ENCODE results near the gene SYNGR2.

SYNGR2 gene

GRCh38 chr17:78214706-78215061, 46.3 kb downstream of the SYNGR2 start:
- CTCF ChIA-PET = interaction anchor here (0.7 to 4.3 kb wide), 2 partner anchors 36 to 84 kb away, joined by 3 to 18 read pairs; partner anchors contain the start of gene TMC8
- Histone ChIP-seq H3K4me3 (ENCODE audit: low read depth, low read length) (peak overlapping the region; percentile 94), H3K9me3 (ENCODE audit: control insufficient read depth, insufficient read depth, low read depth, low read length) (no peaks in the 10 kb centered on the region), H3K4me1 (ENCODE audit: control insufficient read depth, insufficient read depth, low read length) (peaks cover 11% of the 10 kb centered on the region), H3K36me3 (ENCODE audit: control insufficient read depth in 2 of 2, insufficient read depth in 1 of 2, low read length in 2 of 2) (peaks cover 33 to 47% of the 10 kb centered on the region in 2 experiments), H3K27ac (ENCODE audit: extremely low read depth, low read depth, low read length) (peak overlapping the region; percentile 91)
- POLR2A ChIA-PET = interaction anchor here (0.7 to 3.7 kb wide), 6 partner anchors 8 to 1063 kb away, joined by 3 to 15 read pairs (median 6); partner anchors contain the start of genes AFMID, TK1 and TNRC6C
- TF ChIP-seq ZNF223 (tag by site-specific recombination; IDR thresholded peaks at IDR 0.05) (no peak), HOXA7 (CRISPR knock-in tag; IDR thresholded peaks at IDR 0.05; ENCODE audit: borderline replicate concordance) (no peak), ZNF324 (tag by site-specific recombination; IDR thresholded peaks at IDR 0.05) (no peak), ZNF549 (tag by site-specific recombination; IDR thresholded peaks at IDR 0.05) (no peak), ZNF239 (tag by site-specific recombination; IDR thresholded peaks at IDR 0.05) (no peak), ZNF37A (tag by site-specific recombination; IDR thresholded peaks at IDR 0.05) (no peak), ZNF654 (tag by site-specific recombination; IDR thresholded peaks at IDR 0.05; ENCODE audit: low read depth) (no peak; the same call in 1 of the 2 replicates), ZNF169 (tag by site-specific recombination; IDR thresholded peaks at IDR 0.05) (no peak), ZNF311 (tag by site-specific recombination; IDR thresholded peaks at IDR 0.05; ENCODE audit: borderline replicate concordance) (no peak), ZNF114 (tag by site-specific recombination; IDR thresholded peaks at IDR 0.05) (no peak), ZNF571 (tag by site-specific recombination; IDR thresholded peaks at IDR 0.05) (no peak), ZNF354C (tag by site-specific recombination; IDR thresholded peaks at IDR 0.05; ENCODE audit: borderline replicate concordance, low read depth) (no peak), ZFP37 (tag by site-specific recombination; IDR thresholded peaks at IDR 0.05) (no peak), ZNF623 (tag by site-specific recombination; IDR thresholded peaks at IDR 0.05) (no peak), ZNF548 (tag by site-specific recombination; IDR thresholded peaks at IDR 0.05) (no peak), KLF7 (tag by site-specific recombination; IDR thresholded peaks at IDR 0.05; ENCODE audit: borderline replicate concordance) (no peak), ZSCAN30 (tag by site-specific recombination; IDR thresholded peaks at IDR 0.05) (no peak)

DNA sequence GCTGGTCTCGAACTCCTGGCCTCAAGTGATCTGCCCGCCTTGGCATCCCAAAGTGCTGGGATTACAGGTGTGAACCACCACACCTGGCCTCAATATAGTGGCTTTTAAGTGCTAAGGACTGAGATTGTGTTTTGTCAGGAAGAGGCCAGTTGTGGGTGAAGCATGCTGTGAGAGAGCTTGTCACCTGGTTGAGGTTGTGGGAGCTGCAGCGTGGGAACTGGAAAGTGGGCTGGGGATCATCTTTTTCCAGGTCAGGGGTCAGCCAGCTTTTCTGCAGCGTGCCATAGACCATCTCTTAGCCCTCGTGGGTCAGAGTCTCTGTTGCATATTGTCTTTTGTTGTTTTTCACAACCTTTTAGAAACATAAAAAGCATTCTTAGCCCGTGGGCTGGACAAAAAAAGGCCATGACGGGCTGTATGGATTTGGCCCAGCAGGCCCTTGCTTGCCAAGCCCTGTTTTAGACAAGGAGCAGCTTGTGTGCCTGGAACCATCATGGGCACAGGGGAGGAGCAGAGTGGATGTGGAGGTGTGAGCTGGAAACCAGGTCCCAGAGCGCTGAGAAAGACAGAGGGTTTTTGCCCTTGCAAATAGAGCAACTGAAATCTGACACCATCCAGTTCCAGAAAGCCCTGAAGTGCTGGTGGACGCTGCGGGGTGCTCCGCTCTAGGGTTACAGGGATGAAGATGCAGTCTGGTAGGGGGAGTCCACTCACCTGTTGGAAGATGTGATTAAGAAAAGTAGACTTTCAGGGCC, 51.2 kb downstream of the SYNGR2 start:
- CTCF ChIA-PET = interaction anchor here (0.7 to 3.3 kb wide), 2 partner anchors 31 to 204 kb away, joined by 3 to 18 read pairs; no protein-coding TSS in a partner anchor
- H3K27ac ChIP-seq (ENCODE audit: extremely low read depth, low read depth, low read length) = 0 out of 2 replicates have a peak overlapping the region, but pooled peaks have one; percentile 16
- H3K36me3 ChIP-seq (ENCODE audit: control insufficient read depth in 2 of 2, insufficient read depth in 1 of 2, low read length in 2 of 2) = peaks cover 79 to 93% of the 10 kb centered on the region in 2 experiments

More for the DNA sequence above, 51.2 kb downstream of the SYNGR2 start:
- Histone ChIP-seq H3K9me3 (ENCODE audit: control insufficient read depth, insufficient read depth, low read depth, low read length) (no peaks in the 10 kb centered on the region), H3K4me3 (ENCODE audit: low read depth, low read length) (no peak overlapping the region), H3K4me1 (ENCODE audit: control insufficient read depth, insufficient read depth, low read length) (peaks cover 12% of the 10 kb centered on the region)
- POLR2A ChIA-PET = interaction anchor here (0.6 kb wide), 3 partner anchors 10 to 121 kb away, joined by 3 read pairs; no protein-coding TSS in a partner anchor
- no peak for TF ChIP-seq ZBTB1 (tag by site-specific recombination; IDR thresholded peaks at IDR 0.05)
- peak; percentile 44 for TF ChIP-seq ZBTB8A (tag by site-specific recombination; IDR thresholded peaks at IDR 0.05)
- TF ChIP-seq SCRT2 (tag by site-specific recombination; IDR thresholded peaks at IDR 0.05) = peak; percentile 88
- no peak for TF ChIP-seq ZNF155 (tag by site-specific recombination; IDR thresholded peaks at IDR 0.05)
- no peak for TF ChIP-seq ZNF654 (tag by site-specific recombination; IDR thresholded peaks at IDR 0.05; ENCODE audit: low read depth)
- TF ChIP-seq ZNF600 (tag by site-specific recombination; IDR thresholded peaks at IDR 0.05) = peak; percentile 25; the same call in 1 of the 2 replicates
- no peak for TF ChIP-seq ZNF560 (tag by site-specific recombination; IDR thresholded peaks at IDR 0.05; ENCODE audit: borderline replicate concordance)
- 0 out of 2 replicates have a peak, but pooled peaks have one; percentile 23 for TF ChIP-seq ZBTB17 (tag by site-specific recombination; IDR thresholded peaks at IDR 0.05)
- TF ChIP-seq, protein P1, sequence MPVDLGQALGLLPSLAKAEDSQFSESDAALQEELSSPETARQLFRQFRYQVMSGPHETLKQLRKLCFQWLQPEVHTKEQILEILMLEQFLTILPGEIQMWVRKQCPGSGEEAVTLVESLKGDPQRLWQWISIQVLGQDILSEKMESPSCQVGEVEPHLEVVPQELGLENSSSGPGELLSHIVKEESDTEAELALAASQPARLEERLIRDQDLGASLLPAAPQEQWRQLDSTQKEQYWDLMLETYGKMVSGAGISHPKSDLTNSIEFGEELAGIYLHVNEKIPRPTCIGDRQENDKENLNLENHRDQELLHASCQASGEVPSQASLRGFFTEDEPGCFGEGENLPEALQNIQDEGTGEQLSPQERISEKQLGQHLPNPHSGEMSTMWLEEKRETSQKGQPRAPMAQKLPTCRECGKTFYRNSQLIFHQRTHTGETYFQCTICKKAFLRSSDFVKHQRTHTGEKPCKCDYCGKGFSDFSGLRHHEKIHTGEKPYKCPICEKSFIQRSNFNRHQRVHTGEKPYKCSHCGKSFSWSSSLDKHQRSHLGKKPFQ (tag by site-specific recombination; IDR thresholded peaks at IDR 0.05) = 0 out of 2 replicates have a peak, but pooled peaks have one; percentile 35

Measured in HEK293 (cell line).